T1000 (cell line): Measurements from ENCODE around the gene ACOXL.

Experiments used
- DNase-seq: peaks from one replicate; lab custom pipeline; 2025; ENCODE audit warnings: mixed read lengths; lab: John Stamatoyannopoulos, UW

Gene ACOXL

DNA sequence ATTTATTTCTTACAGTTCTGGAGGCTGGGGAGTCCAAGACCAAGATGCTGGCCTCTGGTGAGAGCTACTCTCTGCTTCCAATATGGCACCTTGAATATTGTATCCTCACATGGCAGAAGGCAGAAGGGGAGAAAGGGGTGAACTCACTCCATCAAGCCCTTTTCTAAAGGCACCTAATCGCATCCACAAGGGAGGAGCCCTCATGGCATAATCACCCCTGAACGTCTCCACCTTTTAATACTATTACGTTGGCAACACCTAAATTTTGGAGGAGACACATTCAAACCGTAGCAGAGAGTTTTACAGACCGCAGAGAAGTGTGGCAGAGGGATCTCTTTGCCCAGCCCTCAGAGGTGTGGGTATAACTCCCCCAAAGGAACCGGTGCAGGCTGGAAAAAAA lies 245.8 kb downstream of the ACOXL start:
- no peak for DNase-seq

- DNase-seq: no peak
Measured at GRCh38 chr2:110978756-110979470, 246.5 kb downstream of the ACOXL start.

- DNase-seq: no peak
Measured at GRCh38 chr2:110979471-110980338, 247.3 kb downstream of the ACOXL start.

DNA sequence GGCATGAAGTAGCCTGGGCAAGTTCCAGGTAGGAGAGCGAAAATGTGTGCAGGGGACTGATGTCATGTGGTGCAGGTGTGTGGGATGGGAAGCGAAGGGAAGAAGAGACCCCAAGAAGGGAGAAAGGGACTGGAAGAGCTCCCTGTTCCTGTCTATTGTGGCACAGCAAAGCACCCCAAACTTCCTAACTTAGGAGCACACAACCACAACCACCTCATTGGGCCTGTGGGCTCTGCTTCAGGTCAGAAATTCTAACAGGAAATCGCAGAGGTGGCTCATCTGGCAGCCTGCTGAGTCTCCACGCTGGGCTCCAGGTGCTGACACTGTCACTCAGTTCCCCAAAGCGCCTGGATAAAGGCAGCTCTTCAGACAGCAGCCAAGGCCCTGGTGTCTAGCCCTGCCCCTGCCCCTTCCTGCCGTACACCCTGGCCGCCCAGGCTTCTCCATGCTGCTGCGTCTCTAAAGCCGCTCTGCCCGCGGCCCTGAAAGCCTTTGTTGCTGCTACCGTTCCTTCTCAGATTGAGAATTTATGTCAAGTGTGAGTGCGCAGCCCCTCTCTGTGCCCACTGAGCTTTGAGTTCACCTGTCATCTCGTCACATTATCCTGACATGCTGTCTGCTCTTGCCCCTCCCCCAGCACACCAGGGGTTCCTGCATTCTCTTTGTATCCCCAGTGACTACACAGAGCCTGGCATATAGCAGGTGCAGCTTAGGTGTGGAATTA lies 248.1 kb downstream of the ACOXL start:
- DNase-seq: no peak

DNA sequence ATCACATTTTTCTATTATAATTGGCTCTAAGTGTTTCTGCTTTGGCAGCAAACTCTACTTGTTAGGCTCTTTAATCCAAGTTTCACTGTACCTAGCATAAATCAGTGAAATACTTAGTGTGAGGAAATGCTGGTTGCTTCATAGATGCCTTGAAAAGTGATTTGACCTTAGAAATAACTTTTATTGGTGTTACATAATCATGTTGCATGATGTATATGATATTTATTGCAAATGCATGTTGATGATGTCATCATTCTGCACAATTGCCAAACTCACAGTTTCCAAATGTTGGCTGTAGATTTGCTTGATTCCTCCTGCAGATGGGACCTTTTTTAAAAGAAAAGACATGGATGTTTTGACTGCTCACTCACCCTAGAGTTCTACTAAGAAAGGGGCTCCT lies 250.8 kb downstream of the ACOXL start:
- no peak for DNase-seq

GRCh38 chr2:110984694-110985490 lies 252.5 kb downstream of the ACOXL start:
- no peak for DNase-seq

DNA sequence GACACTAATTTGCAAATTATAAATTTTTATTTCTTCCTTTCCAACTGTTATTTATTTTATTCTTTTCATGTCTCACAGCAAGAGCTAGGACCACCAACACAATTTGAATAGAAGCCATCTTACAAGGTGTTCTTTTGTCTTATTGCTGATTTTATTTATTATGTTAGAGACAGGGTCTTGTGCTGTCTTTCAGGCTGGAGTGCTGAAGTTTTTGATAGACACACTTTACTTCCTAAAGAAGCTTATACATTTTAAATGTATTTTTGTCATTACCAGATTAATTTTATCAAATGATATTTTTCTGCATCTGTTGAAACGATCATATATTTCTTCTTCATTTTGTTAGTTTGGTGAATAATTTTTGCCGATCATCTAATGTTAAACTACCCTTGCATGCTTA lies 258.1 kb downstream of the ACOXL start:
- DNase-seq: no peak

GRCh38 chr2:110991911-110992310 lies 259.5 kb downstream of the ACOXL start:
- DNase-seq: no peak

DNA sequence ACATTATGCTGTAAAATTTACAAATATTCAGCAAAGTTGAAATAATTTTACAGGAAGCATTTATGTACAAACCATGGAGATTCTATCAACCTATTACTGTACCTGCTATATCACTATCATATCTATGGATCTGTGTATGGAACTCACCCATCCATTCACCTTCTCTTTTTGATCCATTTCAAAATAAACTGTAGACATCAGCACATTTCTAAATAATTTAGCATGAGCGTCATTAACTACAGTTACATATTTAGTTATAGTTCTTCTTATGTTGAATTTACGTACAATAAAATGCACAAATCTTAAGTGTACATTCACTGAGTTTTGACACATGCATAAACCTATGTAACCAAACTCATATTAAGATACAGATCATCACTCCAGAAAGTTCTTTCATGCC lies 260.5 kb downstream of the ACOXL start:
- DNase-seq: no peak

DNA sequence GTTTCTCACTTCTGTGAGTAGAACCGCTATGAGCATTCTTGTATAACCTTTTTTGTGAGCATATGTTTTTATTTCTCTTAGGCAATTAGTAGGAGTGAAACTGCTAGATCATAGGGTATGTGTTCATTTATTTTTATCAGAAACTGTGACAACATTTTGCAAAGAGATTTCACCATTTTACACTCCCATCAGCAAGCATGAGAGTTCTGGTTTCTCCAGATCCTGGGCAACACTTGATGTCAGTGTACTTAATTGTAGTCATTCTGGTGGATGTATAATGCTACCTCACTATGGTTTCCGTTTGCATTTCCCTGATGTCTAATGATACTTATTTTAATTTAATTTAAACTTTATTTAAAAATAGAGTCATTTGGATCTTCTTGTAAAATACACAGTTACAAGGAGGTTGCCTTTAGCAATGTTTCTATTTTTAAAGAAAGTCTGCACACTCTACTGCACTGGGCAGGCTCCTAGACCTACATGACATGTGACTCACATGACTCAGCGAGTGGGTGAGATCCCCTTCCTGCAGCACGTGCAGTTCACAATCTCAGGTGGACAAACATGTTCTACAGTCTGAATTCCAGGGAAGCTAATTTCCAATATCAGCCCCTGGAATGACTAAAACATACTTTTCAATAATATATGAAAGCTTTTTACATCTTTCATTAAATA lies 261.3 kb downstream of the ACOXL start:
- DNase-seq: no peak

DNA sequence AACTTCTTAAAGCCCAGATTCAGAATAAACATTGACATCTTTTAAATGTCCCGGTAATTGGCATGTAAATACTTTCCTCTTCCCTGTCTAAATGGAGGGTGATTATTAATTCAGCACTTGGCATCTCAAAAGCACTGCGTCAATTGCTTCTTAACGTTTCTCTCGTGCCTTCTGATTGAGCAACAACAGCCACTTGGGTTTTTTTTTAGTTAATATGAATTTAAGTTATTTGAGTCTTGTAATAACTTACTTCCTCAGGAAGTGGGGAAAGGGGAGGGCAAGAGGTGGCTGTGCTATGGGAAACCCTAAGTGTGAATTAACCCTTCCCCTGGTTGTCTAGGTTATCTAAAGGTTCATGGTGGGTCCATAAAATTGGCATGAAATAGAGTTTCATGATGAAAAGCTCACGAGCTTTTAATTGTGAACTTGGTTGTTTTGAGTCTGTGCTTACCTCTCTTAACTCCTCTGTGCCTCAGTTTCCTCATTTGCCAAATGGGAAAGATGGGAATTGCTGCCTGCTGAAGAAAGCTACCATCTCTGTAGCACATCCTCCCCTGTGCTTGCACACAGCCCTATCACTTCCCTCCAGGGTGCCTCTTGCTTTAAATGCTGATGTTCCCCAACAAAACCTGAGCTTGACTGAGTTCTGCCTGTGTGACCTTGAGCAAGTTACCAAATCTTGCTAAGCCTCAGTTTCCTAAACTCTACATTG lies 262.0 kb downstream of the ACOXL start:
- DNase-seq: no peak

DNA sequence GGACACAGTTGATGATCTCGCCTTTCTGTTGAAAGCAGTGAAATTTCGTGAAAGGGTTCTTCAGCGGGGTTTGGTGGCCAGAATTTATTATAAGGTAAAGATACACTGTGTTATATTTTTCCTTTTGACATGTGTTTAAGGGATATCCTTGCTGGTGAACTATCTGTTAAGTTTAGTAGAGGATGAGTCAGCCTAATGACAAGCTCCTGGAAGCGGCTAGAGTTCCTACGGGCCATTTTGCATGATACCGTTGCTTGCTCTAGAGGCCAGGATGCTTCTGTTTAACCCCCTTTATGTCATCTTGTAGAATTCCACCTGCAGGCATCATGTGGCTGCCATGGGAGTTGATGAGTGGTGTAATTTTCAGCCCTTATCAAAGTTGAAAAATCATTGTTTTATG lies 263.5 kb downstream of the ACOXL start:
- DNase-seq: no peak

DNA sequence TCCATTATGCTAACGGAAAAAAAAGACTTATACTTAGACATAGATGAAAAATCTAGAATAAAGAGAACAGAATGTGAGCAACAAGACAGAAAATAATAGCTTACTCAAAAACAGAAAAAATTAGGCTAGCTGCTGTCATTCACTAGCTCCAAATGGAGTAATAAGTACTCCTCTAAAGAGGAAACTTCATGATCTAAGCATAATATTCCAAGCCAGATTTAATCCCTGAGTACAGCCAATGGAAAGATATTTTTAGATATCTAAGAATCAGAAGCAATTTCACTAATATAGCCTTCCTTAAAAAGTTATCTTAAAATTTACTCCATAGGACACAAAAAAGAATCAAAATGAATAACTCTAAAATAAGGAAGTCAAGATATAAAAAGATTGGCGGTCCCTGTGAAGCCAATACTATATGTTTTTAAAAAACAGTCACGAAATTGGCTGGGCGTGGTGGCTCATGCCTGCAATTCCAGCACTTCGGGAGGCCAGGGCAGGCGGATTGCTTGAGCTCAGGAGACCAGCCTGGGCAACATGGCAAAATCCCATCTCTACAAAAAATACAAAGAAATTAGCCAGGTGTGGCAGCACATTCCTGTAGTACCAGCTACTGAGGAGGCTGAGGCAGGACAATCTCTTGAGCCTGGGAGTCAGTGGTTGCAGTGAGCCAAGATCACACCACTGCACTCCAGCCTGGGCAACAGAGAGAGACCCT lies 265.1 kb downstream of the ACOXL start:
- DNase-seq: no peak

GRCh38 chr2:110998311-110998710 lies 265.9 kb downstream of the ACOXL start:
- DNase-seq: no peak

DNA sequence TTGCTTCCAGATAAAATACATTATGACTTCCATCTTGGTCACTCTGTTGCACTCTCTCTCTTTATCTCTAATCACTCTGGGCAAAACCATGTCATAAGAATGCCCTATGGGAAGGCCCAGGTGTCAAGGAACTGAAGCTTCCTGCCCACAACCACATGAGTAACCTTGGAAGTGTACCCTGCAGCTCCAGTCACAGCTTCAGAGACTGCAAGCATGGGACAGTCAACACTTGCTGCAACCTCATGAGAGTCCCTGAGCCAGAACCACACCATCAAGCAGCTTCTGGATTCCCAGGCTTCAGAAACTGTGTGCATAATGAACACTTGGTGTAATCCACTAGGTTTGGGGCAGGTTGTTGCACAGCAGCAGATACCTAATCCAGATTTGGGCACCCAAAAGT lies 267.3 kb downstream of the ACOXL start:
- no peak for DNase-seq

DNA sequence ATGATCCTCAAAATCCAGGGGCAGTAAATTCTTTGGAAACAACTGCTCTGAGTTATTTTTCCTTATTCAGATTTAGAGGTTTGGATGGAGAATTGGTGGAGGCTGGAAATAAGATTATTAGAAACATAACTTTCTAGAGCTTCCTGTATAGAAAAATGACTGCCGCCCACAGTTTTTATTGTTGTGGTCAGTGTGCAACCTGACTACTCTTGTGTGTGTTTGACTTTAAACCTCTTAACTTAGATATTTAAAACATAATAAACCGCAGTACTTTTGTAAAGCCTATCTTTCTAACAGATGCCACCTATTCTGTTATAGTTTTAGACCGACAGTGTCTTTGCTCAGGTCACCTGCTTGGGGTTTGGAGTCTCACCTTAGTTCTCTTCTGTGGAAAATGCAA lies 272.9 kb downstream of the ACOXL start:
- no peak for DNase-seq

DNA sequence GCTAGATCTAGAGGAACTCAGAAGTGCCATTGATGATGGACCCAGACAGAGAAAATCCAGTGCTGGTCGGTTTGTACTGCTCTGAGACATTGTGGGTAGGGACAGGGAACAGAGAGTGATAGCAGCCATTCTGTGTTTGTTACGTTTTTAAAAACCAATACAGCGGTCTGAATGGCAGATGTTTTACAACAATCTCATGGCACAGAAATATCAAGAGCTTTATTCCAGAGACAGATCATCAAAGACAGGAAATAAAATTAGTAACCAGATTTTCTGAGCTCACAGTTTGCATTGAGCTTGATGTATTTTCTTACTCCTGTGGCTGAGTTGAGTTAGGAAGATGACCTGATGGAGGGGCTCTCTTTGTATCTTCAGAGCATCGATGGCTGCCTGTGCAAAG lies 273.4 kb downstream of the ACOXL start:
- DNase-seq: no peak

- DNase-seq: no peak
Measured at GRCh38 chr2:111007757-111008688, 275.6 kb downstream of the ACOXL start.

DNA sequence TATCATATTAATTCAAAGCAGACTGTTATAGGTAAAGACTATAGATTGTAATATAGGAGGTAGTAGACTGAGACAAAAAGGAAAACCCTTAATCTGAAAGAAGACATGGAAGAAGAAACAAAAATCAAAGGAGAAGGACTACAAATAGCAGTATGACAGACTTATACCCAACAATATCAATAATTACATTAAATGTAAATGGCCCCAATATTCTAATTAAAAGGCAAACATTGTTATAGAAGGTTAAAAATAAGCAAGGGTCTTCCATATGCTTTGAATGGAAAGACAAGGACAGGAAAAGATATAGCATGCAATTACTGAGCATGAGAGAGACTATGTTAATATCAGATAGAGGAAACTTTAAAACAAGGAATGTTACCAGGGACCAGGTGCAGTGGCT lies 278.8 kb downstream of the ACOXL start:
- DNase-seq: no peak
